Neural cell (in vitro differentiated cells): ENCODE data around the gene DHRS3. TPM values are rescaled to one million over a fixed set of nuclear protein-coding genes. Genes with fewer than 3 reads are reported as not detected.

Source experiments
- H2AFZ ChIP-seq: fragments of 200-600, 300-800 bp; sonication (generic), shearing (Covaris generic); 2 replicates; pipeline ENCODE4 v1.6.0; 2014; ENCODE audit warnings: low read depth, mild to moderate bottlenecking, antibody characterized with exemption, low read length, moderate library complexity
- H3F3A ChIP-seq: fragments of 200-600 bp; shearing (Covaris generic); 2 replicates; pipeline ENCODE4 v1.6.1; 2016; ENCODE audit warnings: mild to moderate bottlenecking, moderate library complexity, mixed read lengths, antibody characterized with exemption, low read length; ENCODE audit not compliant: insufficient read depth, poor library complexity, severe bottlenecking
- H3K27ac ChIP-seq: fragments of 200-600, 300-800 bp; sonication (generic), shearing (Covaris generic); 2 replicates; pipeline ENCODE4 v1.5.1; 2014; ENCODE audit warnings: mild to moderate bottlenecking, low read length, moderate library complexity
- H3K27me3 ChIP-seq: fragments of 300-800, 200-600 bp; sonication (generic), shearing (Covaris generic); 2 replicates; pipeline ENCODE4 v1.6.0; 2014; ENCODE audit warnings: mild to moderate bottlenecking, low read depth, low read length, moderate library complexity; ENCODE audit not compliant: insufficient read depth
- H3K36me3 ChIP-seq: fragments of 300-800, 200-600 bp; sonication (generic), shearing (Covaris generic); 2 replicates; pipeline ENCODE4 v1.5.1; 2014; ENCODE audit warnings: mild to moderate bottlenecking, antibody characterized with exemption, low read length, moderate library complexity; ENCODE audit not compliant: insufficient read depth
- H3K4me2 ChIP-seq: fragments of 300-800, 200-600 bp; sonication (generic), shearing (Covaris generic); 2 replicates; pipeline ENCODE4 v1.6.0; 2014; ENCODE audit warnings: mild to moderate bottlenecking, low read length
- H3K4me3 ChIP-seq: fragments of 300-800, 200-600 bp; sonication (generic), shearing (Covaris generic); 2 replicates; pipeline ENCODE4 v1.5.1; 2014; ENCODE audit warnings: mild to moderate bottlenecking, low read length, moderate library complexity
- H3K79me2 ChIP-seq: fragments of 200-600 bp; shearing (Covaris generic); replicated peaks from 2 replicates; pipeline ENCODE4 v1.6.0; 2014; ENCODE audit warnings: mild to moderate bottlenecking, low read length, moderate library complexity; ENCODE audit not compliant: insufficient read depth
- H3K9ac ChIP-seq: fragments of 300-800, 200-600 bp; sonication (generic), shearing (Covaris generic); 2 replicates; pipeline ENCODE4 v1.6.1; 2016; ENCODE audit warnings: mild to moderate bottlenecking, low read length, mixed read lengths
- H3K9me2 ChIP-seq: fragments of 200-600 bp; shearing (Covaris generic); 2 replicates; pipeline ENCODE4 v1.6.1; 2016; ENCODE audit warnings: mild to moderate bottlenecking, low read length, mixed read lengths; ENCODE audit not compliant: insufficient read depth
- H3K9me3 ChIP-seq: fragments of 200-600, 300-800 bp; sonication (generic), shearing (Covaris generic); 2 replicates; pipeline ENCODE4 v1.6.1; 2016; ENCODE audit warnings: mild to moderate bottlenecking, mixed run types, low read length, moderate library complexity, mixed read lengths
- H4K20me1 ChIP-seq: fragments of 200-600 bp; shearing (Covaris generic); 2 replicates; pipeline ENCODE4 v1.6.1; 2016; ENCODE audit warnings: mild to moderate bottlenecking, mixed run types; ENCODE audit not compliant: insufficient read depth
- EP300 ChIP-seq: fragments of 450-650 bp; conservative IDR thresholded peaks from 2 replicates; pipeline ENCODE4 v1.6.1; 2014; ENCODE audit warnings: antibody characterized with exemption, mild to moderate bottlenecking, moderate library complexity; ENCODE audit not compliant: poor library complexity, severe bottlenecking
- EZH2 ChIP-seq: fragments of 200-600, 300-800 bp; shearing (Covaris generic), sonication (generic); IDR thresholded peaks from 2 replicates; pipeline ENCODE4 v1.6.1; 2014; ENCODE audit warnings: antibody characterized with exemption, low read length, borderline replicate concordance, mild to moderate bottlenecking; ENCODE audit not compliant: insufficient read depth, poor library complexity, severe bottlenecking
- MXI1 ChIP-seq: fragments of 450-650 bp; conservative IDR thresholded peaks from 2 replicates; pipeline ENCODE4 v1.6.1; 2014; ENCODE audit warnings: antibody characterized with exemption, mild to moderate bottlenecking; ENCODE audit not compliant: poor library complexity, severe bottlenecking
- POLR2AphosphoS5 ChIP-seq: IDR thresholded peaks from 2 replicates; pipeline ENCODE4 v1.6.1; 2012
- RAD21 ChIP-seq: fragments of 450-650 bp; conservative IDR thresholded peaks from 2 replicates; pipeline ENCODE4 v1.6.1; 2014; ENCODE audit warnings: antibody characterized with exemption, mild to moderate bottlenecking, moderate library complexity
- SMC3 ChIP-seq: fragments of 450-650 bp; conservative IDR thresholded peaks from 2 replicates; pipeline ENCODE4 v1.6.1; 2014; ENCODE audit warnings: antibody characterized with exemption, mild to moderate bottlenecking, moderate library complexity; ENCODE audit not compliant: poor library complexity
- TAF1 ChIP-seq: IDR thresholded peaks from 2 replicates; pipeline ENCODE4 v1.6.1; 2012; ENCODE audit warnings: low read depth
- polyA plus RNA-seq: library from polyadenylated mRNA; depleted of rRNA; stranded (reverse); fragments of >200 nt; gene quantifications from 2 replicates; pipeline ENCODE4 v1.2.3, GENCODE V29; 2014
- TF ChIP-seq, protein P1 (sequence below): fragments of 450-650 bp; IDR thresholded peaks from 2 replicates; pipeline ENCODE4 v1.5.1; 2014; ENCODE audit warnings: antibody characterized with exemption, mild to moderate bottlenecking, moderate library complexity; ENCODE audit not compliant: poor library complexity, severe bottlenecking
- TF ChIP-seq, protein P2 (sequence below): IDR thresholded peaks from 2 replicates; pipeline ENCODE4 v1.6.1; 2012; ENCODE audit warnings: borderline replicate concordance

DHRS3 gene
- polyA plus RNA-seq, 1 donor from 2014 or later: 0.22 TPM

DNA sequence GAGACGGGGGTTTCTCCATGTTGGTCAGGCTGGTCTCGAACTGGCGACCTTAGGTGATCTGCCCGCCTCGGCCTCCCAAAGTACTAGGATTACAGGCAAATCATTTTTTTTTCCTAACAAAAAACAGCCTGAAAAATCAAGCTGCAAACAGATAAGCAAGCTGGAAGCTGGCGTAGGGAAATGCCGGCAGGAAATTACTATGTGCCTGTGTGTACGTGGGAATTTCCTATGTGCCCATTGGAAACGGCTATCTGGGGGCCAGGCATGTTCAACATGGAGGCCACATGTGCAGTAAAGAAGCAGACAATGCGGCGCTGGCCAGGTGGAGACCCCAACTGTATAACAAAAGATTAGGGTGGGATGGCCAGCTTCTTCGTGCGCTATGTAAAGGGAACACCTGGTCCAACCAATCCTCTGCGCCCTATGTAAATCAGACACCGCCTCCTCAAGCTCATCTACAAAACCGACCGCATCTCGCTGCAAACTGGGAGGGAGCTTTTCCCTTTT, 16.7 kb upstream of the DHRS3 start:
- no peaks in the 10 kb centered on the region for H3K36me3 ChIP-seq
- no peak overlapping the region for H3K4me3 ChIP-seq
- TF ChIP-seq, protein P1, sequence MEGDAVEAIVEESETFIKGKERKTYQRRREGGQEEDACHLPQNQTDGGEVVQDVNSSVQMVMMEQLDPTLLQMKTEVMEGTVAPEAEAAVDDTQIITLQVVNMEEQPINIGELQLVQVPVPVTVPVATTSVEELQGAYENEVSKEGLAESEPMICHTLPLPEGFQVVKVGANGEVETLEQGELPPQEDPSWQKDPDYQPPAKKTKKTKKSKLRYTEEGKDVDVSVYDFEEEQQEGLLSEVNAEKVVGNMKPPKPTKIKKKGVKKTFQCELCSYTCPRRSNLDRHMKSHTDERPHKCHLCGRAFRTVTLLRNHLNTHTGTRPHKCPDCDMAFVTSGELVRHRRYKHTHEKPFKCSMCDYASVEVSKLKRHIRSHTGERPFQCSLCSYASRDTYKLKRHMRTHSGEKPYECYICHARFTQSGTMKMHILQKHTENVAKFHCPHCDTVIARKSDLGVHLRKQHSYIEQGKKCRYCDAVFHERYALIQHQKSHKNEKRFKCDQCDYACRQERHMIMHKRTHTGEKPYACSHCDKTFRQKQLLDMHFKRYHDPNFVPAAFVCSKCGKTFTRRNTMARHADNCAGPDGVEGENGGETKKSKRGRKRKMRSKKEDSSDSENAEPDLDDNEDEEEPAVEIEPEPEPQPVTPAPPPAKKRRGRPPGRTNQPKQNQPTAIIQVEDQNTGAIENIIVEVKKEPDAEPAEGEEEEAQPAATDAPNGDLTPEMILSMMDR: no peak
- TF ChIP-seq EZH2: no peak
- TF ChIP-seq, protein P2, sequence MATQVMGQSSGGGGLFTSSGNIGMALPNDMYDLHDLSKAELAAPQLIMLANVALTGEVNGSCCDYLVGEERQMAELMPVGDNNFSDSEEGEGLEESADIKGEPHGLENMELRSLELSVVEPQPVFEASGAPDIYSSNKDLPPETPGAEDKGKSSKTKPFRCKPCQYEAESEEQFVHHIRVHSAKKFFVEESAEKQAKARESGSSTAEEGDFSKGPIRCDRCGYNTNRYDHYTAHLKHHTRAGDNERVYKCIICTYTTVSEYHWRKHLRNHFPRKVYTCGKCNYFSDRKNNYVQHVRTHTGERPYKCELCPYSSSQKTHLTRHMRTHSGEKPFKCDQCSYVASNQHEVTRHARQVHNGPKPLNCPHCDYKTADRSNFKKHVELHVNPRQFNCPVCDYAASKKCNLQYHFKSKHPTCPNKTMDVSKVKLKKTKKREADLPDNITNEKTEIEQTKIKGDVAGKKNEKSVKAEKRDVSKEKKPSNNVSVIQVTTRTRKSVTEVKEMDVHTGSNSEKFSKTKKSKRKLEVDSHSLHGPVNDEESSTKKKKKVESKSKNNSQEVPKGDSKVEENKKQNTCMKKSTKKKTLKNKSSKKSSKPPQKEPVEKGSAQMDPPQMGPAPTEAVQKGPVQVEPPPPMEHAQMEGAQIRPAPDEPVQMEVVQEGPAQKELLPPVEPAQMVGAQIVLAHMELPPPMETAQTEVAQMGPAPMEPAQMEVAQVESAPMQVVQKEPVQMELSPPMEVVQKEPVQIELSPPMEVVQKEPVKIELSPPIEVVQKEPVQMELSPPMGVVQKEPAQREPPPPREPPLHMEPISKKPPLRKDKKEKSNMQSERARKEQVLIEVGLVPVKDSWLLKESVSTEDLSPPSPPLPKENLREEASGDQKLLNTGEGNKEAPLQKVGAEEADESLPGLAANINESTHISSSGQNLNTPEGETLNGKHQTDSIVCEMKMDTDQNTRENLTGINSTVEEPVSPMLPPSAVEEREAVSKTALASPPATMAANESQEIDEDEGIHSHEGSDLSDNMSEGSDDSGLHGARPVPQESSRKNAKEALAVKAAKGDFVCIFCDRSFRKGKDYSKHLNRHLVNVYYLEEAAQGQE: no peak
- no peak for TF ChIP-seq POLR2AphosphoS5
- TF ChIP-seq RAD21: no peak
- no peak for TF ChIP-seq MXI1
- TF ChIP-seq TAF1: no peak
- no peak for TF ChIP-seq SMC3
- TF ChIP-seq EP300: no peak
- no peaks in the 10 kb centered on the region for H3K27me3 ChIP-seq
- H2AFZ ChIP-seq: no peak overlapping the region
- no peak overlapping the region for H3K9ac ChIP-seq
- no peaks in the 10 kb centered on the region for H4K20me1 ChIP-seq
- H3K9me2 ChIP-seq: no peaks in the 10 kb centered on the region
- no peaks in the 10 kb centered on the region for H3F3A ChIP-seq
- no peaks in the 10 kb centered on the region for H3K9me3 ChIP-seq
- no peak overlapping the region for H3K4me2 ChIP-seq
- H3K79me2 ChIP-seq: no peaks in the 10 kb centered on the region
- no peak overlapping the region for H3K27ac ChIP-seq

DNA sequence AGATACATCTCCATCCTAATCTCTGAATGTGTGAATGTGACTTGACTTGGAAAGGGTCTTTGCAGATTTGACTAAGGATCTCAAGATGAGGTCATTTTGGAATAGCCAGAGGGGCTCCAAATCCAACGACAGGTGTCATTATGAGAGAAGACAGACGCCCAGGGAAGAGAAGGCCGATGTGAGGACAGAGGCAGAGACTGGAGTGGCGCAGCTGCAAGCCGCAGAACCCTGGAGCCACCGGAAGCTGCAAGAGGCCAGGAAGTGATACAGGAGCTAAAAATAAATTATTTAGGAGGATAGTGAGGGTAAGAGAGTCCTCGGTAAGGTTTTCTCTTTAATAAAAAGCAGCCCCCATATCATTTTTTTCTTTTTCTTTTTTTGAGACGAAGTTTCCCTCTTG, 16.1 kb upstream of the DHRS3 start:
- H3K4me2 ChIP-seq: no peak overlapping the region
- H3K27me3 ChIP-seq: no peaks in the 10 kb centered on the region
- TF ChIP-seq EP300: no peak
- no peak for TF ChIP-seq RAD21
- no peak overlapping the region for H3K9ac ChIP-seq
- no peaks in the 10 kb centered on the region for H3F3A ChIP-seq
- H3K9me2 ChIP-seq: no peaks in the 10 kb centered on the region
- no peaks in the 10 kb centered on the region for H3K9me3 ChIP-seq
- H3K4me3 ChIP-seq: no peak overlapping the region
- no peak overlapping the region for H3K27ac ChIP-seq
- no peak overlapping the region for H2AFZ ChIP-seq
- H3K36me3 ChIP-seq: no peaks in the 10 kb centered on the region
- no peaks in the 10 kb centered on the region for H3K79me2 ChIP-seq
- no peaks in the 10 kb centered on the region for H4K20me1 ChIP-seq

DNA sequence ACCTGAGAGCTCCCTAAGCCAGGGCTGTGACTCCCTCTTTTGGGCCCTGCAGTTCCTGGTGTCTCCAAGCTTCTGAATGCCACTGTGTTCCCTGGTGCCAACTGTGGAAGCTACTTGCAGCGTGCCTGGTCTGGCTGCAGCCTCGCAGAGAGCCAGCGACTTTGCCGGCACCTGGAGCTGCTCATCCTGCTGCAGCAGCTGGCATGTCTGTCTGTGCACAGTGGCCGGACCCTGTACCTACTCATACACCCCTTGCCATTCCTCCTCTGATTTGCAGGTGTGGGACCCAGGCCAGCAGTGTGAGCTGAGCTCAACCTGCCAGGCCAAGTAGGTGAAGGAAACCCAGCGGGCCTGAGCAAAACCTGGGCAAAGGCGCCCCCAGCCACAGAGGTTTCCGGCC, 13.6 kb upstream of the DHRS3 start:
- Histone ChIP-seq H3F3A (no peaks in the 10 kb centered on the region), H3K27ac (no peak overlapping the region), H3K9me3 (no peaks in the 10 kb centered on the region), H4K20me1 (no peaks in the 10 kb centered on the region), H3K27me3 (no peaks in the 10 kb centered on the region), H3K36me3 (no peaks in the 10 kb centered on the region), H3K79me2 (no peaks in the 10 kb centered on the region), H2AFZ (no peak overlapping the region), H3K9me2 (no peaks in the 10 kb centered on the region), H3K9ac (no peak overlapping the region), H3K4me3 (no peak overlapping the region), H3K4me2 (no peak overlapping the region)
- TF ChIP-seq EZH2: no peak
- no peak for TF ChIP-seq POLR2AphosphoS5
- TF ChIP-seq, protein P2: no peak
- TF ChIP-seq SMC3: no peak
- TF ChIP-seq, protein P1: no peak
- TF ChIP-seq TAF1: no peak
